ENCODE results near the gene SSH2.

DNA sequence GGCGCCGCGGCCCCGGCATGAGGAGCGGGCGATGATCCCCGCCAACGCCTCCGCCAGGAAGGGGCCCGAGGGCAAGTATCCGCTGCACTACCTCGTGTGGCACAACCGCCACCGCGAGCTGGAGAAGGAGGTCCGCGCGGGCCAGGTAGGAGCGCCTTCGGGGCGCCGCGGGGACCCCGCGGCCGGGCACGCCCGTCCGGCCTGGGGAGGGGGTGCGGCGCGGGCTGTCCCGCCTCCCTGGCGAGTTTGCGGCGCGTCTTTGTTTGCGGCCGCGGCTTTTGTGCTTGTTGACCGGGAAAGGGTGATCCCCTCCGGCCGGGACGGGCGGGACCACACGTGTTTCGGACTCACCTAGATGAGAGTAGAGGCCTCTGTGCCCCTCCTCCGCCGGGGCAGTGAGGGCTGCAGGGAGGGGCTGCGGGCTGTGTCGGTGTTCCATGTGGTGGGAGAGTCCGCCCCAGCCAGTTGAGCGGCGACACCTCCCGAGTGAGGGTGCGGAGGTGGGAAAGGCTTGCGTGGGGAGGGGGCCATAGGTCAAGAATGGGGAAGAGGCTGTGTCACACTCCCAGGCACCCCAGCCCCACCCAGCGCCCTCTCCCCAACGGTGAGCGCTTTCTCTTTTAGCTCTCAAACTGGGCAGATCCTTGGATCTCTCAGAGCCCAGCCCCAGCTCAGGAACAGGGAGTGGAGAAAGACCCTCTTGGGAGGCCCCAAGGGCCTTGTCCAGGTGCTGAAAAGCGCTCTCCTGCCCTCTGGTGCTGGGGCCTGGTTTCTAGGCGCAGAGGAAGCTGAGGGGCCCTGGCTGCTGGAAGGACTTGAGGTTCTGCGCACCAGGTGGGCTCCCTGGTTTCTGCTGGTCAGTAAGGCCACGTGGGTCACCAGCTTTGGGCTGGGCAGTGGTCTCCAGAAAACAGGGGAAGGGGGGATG lies 336.2 kb downstream of the SSH2 start:
- TF ChIP-seq, protein P1, sequence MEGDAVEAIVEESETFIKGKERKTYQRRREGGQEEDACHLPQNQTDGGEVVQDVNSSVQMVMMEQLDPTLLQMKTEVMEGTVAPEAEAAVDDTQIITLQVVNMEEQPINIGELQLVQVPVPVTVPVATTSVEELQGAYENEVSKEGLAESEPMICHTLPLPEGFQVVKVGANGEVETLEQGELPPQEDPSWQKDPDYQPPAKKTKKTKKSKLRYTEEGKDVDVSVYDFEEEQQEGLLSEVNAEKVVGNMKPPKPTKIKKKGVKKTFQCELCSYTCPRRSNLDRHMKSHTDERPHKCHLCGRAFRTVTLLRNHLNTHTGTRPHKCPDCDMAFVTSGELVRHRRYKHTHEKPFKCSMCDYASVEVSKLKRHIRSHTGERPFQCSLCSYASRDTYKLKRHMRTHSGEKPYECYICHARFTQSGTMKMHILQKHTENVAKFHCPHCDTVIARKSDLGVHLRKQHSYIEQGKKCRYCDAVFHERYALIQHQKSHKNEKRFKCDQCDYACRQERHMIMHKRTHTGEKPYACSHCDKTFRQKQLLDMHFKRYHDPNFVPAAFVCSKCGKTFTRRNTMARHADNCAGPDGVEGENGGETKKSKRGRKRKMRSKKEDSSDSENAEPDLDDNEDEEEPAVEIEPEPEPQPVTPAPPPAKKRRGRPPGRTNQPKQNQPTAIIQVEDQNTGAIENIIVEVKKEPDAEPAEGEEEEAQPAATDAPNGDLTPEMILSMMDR (IDR thresholded peaks at IDR 0.05): no peak
- no peak for TF ChIP-seq POLR2A (IDR thresholded peaks at IDR 0.05)
